CD4-positive, alpha-beta T cell (primary cell): ENCODE results near the gene NFIL3. TPM values are rescaled to one million over a fixed set of nuclear protein-coding genes. Genes with fewer than 3 reads are reported as not detected.

Experiments used
- ATAC-seq: fragments of 200-7000 bp; cut with Tn5 transposase; one replicate; pipeline ENCODE4 v1.10.0; 2022; ENCODE audit warnings: mild to moderate bottlenecking; ENCODE audit not compliant: poor library complexity
- CTCF ChIA-PET: fragments of 350-600 bp; sonication (Branson Sonifier 250); formaldehyde crosslinking; loops from one replicate; lab custom pipeline; 2021; ENCODE audit warnings: antibody characterized with exemption, inconsistent platforms; lab: Charles Lee
- POLR2A ChIA-PET: fragments of 350-600 bp; sonication (Branson Sonifier 250); formaldehyde crosslinking; loops from one replicate; lab custom pipeline; 2021; ENCODE audit warnings: antibody characterized with exemption, inconsistent platforms; lab: Charles Lee
- DNase-seq, 14 experiments: peaks; one replicate each; pipeline ENCODE4 v3.0.0-alpha.2; 2013 to 2020; ENCODE audit warnings: mixed read lengths in 2 of 14
- H3K27ac ChIP-seq, 2 donors: one replicate each; pipeline versions ENCODE4 v1.5.1 to v1.7.0; 2013; ENCODE audit warnings: low read length in 2 of 2, low read depth in 1 of 2, mild to moderate bottlenecking in 1 of 2
- H3K27me3 ChIP-seq, 2 experiments: 1 replicate in 1 of 2; 2 replicates in 1 of 2; pipeline versions ENCODE4 v1.6.1 to v1.7.0; 2013; ENCODE audit warnings: low read length in 2 of 2, control low read depth in 1 of 2, mild to moderate bottlenecking in 1 of 2, moderate library complexity in 1 of 2; ENCODE audit not compliant: insufficient read depth in 2 of 2, control insufficient read depth in 1 of 2
- H3K36me3 ChIP-seq: one replicate; pipeline ENCODE4 v1.6.1; 2013; ENCODE audit warnings: low read length, control low read depth; ENCODE audit not compliant: insufficient read depth
- H3K4me1 ChIP-seq: one replicate; pipeline ENCODE4 v1.6.1; 2013; ENCODE audit warnings: low read length, control low read depth; ENCODE audit not compliant: insufficient read depth
- H3K4me3 ChIP-seq: one replicate; pipeline ENCODE4 v1.5.1; 2013; ENCODE audit warnings: mild to moderate bottlenecking, low read length, moderate library complexity
- H3K9me3 ChIP-seq, 2 experiments: 1 replicate in 1 of 2; 2 replicates in 1 of 2; pipeline versions ENCODE4 v1.6.1 to v1.7.0; 2013; ENCODE audit warnings: low read length in 2 of 2, mild to moderate bottlenecking in 2 of 2, control low read depth in 1 of 2, moderate library complexity in 1 of 2; ENCODE audit not compliant: control insufficient read depth in 1 of 2, insufficient read depth in 1 of 2
- H3K27ac Mint-ChIP-seq: one replicate; pipeline ENCODE4 v1.8.0; 2020; ENCODE audit warnings: mixed read lengths
- H3K27me3 Mint-ChIP-seq: one replicate; pipeline ENCODE4 v1.8.0; 2021; ENCODE audit warnings: mixed read lengths
- H3K36me3 Mint-ChIP-seq: one replicate; pipeline ENCODE4 v1.8.0; 2021; ENCODE audit warnings: low read depth, mixed read lengths
- H3K4me1 Mint-ChIP-seq: one replicate; pipeline ENCODE4 v1.8.0; 2021; ENCODE audit warnings: low read depth, mixed read lengths
- H3K4me3 Mint-ChIP-seq: one replicate; pipeline ENCODE4 v1.8.0; 2020; ENCODE audit warnings: mild to moderate bottlenecking, mixed read lengths
- H3K9me3 Mint-ChIP-seq: one replicate; pipeline ENCODE4 v1.8.0; 2020; ENCODE audit warnings: mixed read lengths
- CTCF ChIP-seq: fragments of 200-600 bp; IDR thresholded peaks from one replicate; pipeline ENCODE4 v1.8.0; 2022; ENCODE audit warnings: antibody characterized with exemption, mild to moderate bottlenecking
- intact Hi-C, 2 experiments: fragments of 100-400 bp; cut with DNase I in 1 of 2; cut with micrococcal nuclease in 1 of 2; formaldehyde crosslinking; loops; one replicate each; pipeline versions ENCODE4 v1.15.1 to v1.9.0; 2023 to 2025; cut with DNase I, micrococcal nuclease
- total RNA-seq, 174 experiments: library from RNA in 2 of 174; stranded (reverse) in 2 of 174; gene quantifications; one replicate each; pipeline ENCODE4 v1.2.3 and lab custom pipeline; 2021 to 2026

The NFIL3 gene
- total RNA-seq, 2 experiments from 2014 or later, result 31.0 to 32.4 TPM

- ChIA-PET CTCF (interaction anchor here (0.8 kb wide), 1 partner anchor 20 kb away, joined by 3 read pairs; no protein-coding TSS in a partner anchor), POLR2A (no interaction called here)
- Histone ChIP-seq H3K9me3 (no peaks in the 10 kb centered on the region), H3K27ac (no peak overlapping the region), H3K4me3 (no peak overlapping the region), H3K4me1 (peaks cover 3% of the 10 kb centered on the region), H3K27me3 (no peaks in the 10 kb centered on the region), H3K36me3 (no peaks in the 10 kb centered on the region)
- Mint-ChIP-seq H3K36me3 (no peaks in the 10 kb centered on the region), H3K9me3 (no peaks in the 10 kb centered on the region), H3K4me1 (no peaks in the 10 kb centered on the region), H3K27me3 (no peaks in the 10 kb centered on the region), H3K4me3 (no peak overlapping the region), H3K27ac (no peak overlapping the region)
- intact Hi-C loops, result no loop called here
- ATAC-seq (no peak), DNase-seq (no peak)
- no peak for TF ChIP-seq CTCF
Observed at GRCh38 chr9:91398926-91399325, 24.7 kb downstream of the NFIL3 start.

GRCh38 chr9:91395553-91396471, 27.8 kb downstream of the NFIL3 start:
- H3K27me3 Mint-ChIP-seq, result no peaks in the 10 kb centered on the region
- Histone ChIP-seq H3K4me1 (peaks cover 3% of the 10 kb centered on the region), H3K27me3 (no peaks in the 10 kb centered on the region), H3K27ac (no peak overlapping the region), H3K9me3 (no peaks in the 10 kb centered on the region), H3K36me3 (no peaks in the 10 kb centered on the region), H3K4me3 (no peak overlapping the region)
- no peaks in the 10 kb centered on the region for H3K9me3 Mint-ChIP-seq
- POLR2A ChIA-PET, result no interaction called here
- H3K27ac Mint-ChIP-seq, result no peak overlapping the region
- DNase-seq, result peak in 3 of 14 experiments; percentile 17 to 38 (median 31)
- intact Hi-C loops, result no loop called here
- no peaks in the 10 kb centered on the region for H3K36me3 Mint-ChIP-seq
- H3K4me1 Mint-ChIP-seq, result no peaks in the 10 kb centered on the region
- H3K4me3 Mint-ChIP-seq, result no peak overlapping the region
- TF ChIP-seq CTCF, result no peak
- CTCF ChIA-PET, result no interaction called here
- no peak for ATAC-seq

- Histone ChIP-seq H3K27me3 (no peaks in the 10 kb centered on the region), H3K4me1 (peaks cover 3% of the 10 kb centered on the region), H3K9me3 (no peaks in the 10 kb centered on the region), H3K27ac (no peak overlapping the region), H3K4me3 (no peak overlapping the region), H3K36me3 (no peaks in the 10 kb centered on the region)
- Mint-ChIP-seq H3K36me3 (no peaks in the 10 kb centered on the region), H3K4me3 (no peak overlapping the region), H3K27ac (no peak overlapping the region), H3K27me3 (no peaks in the 10 kb centered on the region), H3K9me3 (no peaks in the 10 kb centered on the region), H3K4me1 (no peaks in the 10 kb centered on the region)
- no peak for TF ChIP-seq CTCF
- POLR2A ChIA-PET, result no interaction called here
- DNase-seq (peak in 2 of 14 experiments; percentile 22 to 38), ATAC-seq (no peak)
- intact Hi-C loops, result no loop called here
- CTCF ChIA-PET, result no interaction called here
Observed at GRCh38 chr9:91395106-91395552, 28.5 kb downstream of the NFIL3 start.
